IMR-90 (cell line): ENCODE data around the gene CFAP97D2.

Source experiments
- CEBPB ChIP-seq: IDR thresholded peaks from 2 replicates; pipeline ENCODE4 v1.6.1; 2012; ENCODE audit warnings: low read depth, low read length, improper control_type of control experiment
- CHD1 ChIP-seq: IDR thresholded peaks from 2 replicates; pipeline ENCODE4 v1.6.1; 2012; ENCODE audit warnings: low read depth, low read length, improper control_type of control experiment
- MAFK ChIP-seq: IDR thresholded peaks from 2 replicates; pipeline ENCODE4 v1.6.1; 2012; ENCODE audit warnings: low read depth, low read length, improper control_type of control experiment
- MAZ ChIP-seq: IDR thresholded peaks from 2 replicates; pipeline ENCODE4 v1.6.1; 2012; ENCODE audit warnings: low read depth, mild to moderate bottlenecking, low read length, improper control_type of control experiment, moderate library complexity, borderline replicate concordance
- MXI1 ChIP-seq: IDR thresholded peaks from 2 replicates; pipeline ENCODE4 v1.6.1; 2012; ENCODE audit warnings: low read depth, mild to moderate bottlenecking, low read length, moderate library complexity, borderline replicate concordance
- NFE2L2 ChIP-seq: fragments of 150-350 bp; IDR thresholded peaks from 2 replicates; pipeline ENCODE4 v1.6.1; 2016; ENCODE audit warnings: low read depth, mild to moderate bottlenecking, low read length
- POLR2A ChIP-seq: IDR thresholded peaks from 2 replicates; pipeline ENCODE4 v1.6.1; 2012; ENCODE audit warnings: mild to moderate bottlenecking, low read depth, low read length
- RAD21 ChIP-seq: IDR thresholded peaks from 2 replicates; pipeline ENCODE4 v1.6.1; 2012; ENCODE audit warnings: low read length, improper control_type of control experiment
- RFX5 ChIP-seq: IDR thresholded peaks from 2 replicates; pipeline ENCODE4 v1.8.0; 2012; ENCODE audit warnings: low read depth, mild to moderate bottlenecking, low read length, moderate library complexity
- SMC3 ChIP-seq: fragments of 150-350 bp; IDR thresholded peaks from 2 replicates; pipeline ENCODE4 v1.6.1; 2016; ENCODE audit warnings: low read depth, mild to moderate bottlenecking, antibody characterized with exemption, low read length, moderate library complexity
- TF ChIP-seq, protein P1 (sequence below): conservative IDR thresholded peaks from 2 replicates; pipeline ENCODE4 v1.5.1; 2012; ENCODE audit warnings: mild to moderate bottlenecking, low read depth, low read length, improper control_type of control experiment
- TF ChIP-seq, protein P2 (sequence below): fragments of 150-350 bp; IDR thresholded peaks from 2 replicates; pipeline ENCODE4 v1.6.1; 2017; ENCODE audit warnings: mild to moderate bottlenecking, antibody characterized with exemption, low read length, low read depth
- TF ChIP-seq, protein P3 (sequence below): fragments of 150-350 bp; IDR thresholded peaks from 2 replicates; pipeline ENCODE4 v1.6.1; 2016; ENCODE audit warnings: low read depth, mild to moderate bottlenecking, low read length, moderate library complexity, borderline replicate concordance

DNA sequence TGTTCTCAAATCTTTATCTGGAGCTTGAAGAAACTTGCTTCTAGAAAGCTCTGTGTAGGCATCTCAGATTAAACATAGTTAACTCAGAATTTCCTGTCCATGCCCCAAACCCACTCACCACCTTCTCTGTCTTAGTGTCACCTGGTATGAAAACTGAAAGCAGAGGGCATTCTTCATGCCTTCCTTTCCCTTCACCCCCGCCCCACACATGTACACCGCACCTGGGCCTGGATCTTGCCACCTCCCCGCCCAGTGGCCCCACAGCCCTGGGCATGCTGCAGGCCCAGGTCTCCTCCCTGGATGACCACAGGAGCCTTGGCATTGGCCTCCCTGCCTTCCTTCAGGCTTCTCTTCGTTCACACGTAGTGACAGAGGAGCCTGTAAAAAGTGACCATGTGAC is 15.8 kb downstream of the CFAP97D2 start:
- TF ChIP-seq, protein P1, sequence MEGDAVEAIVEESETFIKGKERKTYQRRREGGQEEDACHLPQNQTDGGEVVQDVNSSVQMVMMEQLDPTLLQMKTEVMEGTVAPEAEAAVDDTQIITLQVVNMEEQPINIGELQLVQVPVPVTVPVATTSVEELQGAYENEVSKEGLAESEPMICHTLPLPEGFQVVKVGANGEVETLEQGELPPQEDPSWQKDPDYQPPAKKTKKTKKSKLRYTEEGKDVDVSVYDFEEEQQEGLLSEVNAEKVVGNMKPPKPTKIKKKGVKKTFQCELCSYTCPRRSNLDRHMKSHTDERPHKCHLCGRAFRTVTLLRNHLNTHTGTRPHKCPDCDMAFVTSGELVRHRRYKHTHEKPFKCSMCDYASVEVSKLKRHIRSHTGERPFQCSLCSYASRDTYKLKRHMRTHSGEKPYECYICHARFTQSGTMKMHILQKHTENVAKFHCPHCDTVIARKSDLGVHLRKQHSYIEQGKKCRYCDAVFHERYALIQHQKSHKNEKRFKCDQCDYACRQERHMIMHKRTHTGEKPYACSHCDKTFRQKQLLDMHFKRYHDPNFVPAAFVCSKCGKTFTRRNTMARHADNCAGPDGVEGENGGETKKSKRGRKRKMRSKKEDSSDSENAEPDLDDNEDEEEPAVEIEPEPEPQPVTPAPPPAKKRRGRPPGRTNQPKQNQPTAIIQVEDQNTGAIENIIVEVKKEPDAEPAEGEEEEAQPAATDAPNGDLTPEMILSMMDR = no peak
- no peak for TF ChIP-seq RAD21
- no peak for TF ChIP-seq POLR2A
- no peak for TF ChIP-seq MAFK
- TF ChIP-seq, protein P2, sequence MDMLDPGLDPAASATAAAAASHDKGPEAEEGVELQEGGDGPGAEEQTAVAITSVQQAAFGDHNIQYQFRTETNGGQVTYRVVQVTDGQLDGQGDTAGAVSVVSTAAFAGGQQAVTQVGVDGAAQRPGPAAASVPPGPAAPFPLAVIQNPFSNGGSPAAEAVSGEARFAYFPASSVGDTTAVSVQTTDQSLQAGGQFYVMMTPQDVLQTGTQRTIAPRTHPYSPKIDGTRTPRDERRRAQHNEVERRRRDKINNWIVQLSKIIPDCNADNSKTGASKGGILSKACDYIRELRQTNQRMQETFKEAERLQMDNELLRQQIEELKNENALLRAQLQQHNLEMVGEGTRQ = no peak
- no peak for TF ChIP-seq RFX5
- no peak for TF ChIP-seq MAZ
- TF ChIP-seq CEBPB = no peak
- no peak for TF ChIP-seq SMC3
- no peak for TF ChIP-seq NFE2L2
- TF ChIP-seq, protein P3, sequence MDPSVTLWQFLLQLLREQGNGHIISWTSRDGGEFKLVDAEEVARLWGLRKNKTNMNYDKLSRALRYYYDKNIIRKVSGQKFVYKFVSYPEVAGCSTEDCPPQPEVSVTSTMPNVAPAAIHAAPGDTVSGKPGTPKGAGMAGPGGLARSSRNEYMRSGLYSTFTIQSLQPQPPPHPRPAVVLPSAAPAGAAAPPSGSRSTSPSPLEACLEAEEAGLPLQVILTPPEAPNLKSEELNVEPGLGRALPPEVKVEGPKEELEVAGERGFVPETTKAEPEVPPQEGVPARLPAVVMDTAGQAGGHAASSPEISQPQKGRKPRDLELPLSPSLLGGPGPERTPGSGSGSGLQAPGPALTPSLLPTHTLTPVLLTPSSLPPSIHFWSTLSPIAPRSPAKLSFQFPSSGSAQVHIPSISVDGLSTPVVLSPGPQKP = no peak
- no peak for TF ChIP-seq MXI1
- TF ChIP-seq CHD1 = no peak
